Brain pericyte (primary cell): ENCODE data around the gene RNU6-8.

Source experiments
- DNase-seq: peaks from one replicate; pipeline ENCODE4 v3.0.0-alpha.2; 2012; ENCODE audit warnings: low read depth, low spot score

RNU6-8 gene

DNA sequence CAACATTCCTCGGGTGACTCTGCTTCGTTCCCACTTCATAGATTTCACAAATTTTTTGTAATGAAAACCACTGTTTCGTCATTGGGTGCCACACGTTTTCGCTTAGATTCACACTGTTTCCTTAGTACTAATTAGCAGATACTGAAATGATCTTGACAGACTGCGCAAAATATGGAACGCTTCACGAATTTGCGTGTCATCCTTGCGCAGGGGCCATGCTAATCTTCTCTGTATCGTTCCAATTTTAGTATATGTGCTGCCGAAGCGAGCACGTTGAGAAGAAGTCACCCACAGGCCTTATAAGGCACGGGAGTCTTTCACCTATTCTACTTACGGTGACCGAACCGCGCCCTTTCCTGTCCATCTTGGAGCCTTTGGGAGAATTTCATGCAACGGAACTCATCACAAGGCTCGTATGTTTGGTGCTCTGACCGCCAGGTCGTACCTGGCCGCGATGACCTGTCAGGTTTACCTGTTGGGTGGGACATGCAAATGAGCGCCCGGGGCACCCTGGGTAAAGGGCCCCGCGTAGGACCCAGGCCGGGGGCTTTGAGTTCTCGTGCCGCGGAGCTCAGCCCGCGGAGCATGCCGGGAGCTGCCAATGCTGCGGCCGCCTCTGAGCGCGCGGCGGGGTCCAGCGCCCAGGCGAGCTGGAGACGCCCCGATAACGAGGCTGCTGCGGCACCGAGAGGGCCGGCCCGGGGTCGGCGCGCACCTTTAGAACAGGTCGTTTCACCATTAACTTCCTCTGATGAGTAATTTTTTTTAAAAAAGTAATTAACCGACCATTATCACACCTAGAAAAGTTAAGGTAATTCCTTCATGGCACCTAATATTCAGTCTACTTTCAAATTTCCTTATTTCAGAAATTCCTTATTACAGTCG, at the start of gene RNU6-8:
TSS of gene RNU6-8 (minus strand) at position 272 of the 885 bp plus-strand sequence.
- DNase-seq: peak; percentile 60

DNA sequence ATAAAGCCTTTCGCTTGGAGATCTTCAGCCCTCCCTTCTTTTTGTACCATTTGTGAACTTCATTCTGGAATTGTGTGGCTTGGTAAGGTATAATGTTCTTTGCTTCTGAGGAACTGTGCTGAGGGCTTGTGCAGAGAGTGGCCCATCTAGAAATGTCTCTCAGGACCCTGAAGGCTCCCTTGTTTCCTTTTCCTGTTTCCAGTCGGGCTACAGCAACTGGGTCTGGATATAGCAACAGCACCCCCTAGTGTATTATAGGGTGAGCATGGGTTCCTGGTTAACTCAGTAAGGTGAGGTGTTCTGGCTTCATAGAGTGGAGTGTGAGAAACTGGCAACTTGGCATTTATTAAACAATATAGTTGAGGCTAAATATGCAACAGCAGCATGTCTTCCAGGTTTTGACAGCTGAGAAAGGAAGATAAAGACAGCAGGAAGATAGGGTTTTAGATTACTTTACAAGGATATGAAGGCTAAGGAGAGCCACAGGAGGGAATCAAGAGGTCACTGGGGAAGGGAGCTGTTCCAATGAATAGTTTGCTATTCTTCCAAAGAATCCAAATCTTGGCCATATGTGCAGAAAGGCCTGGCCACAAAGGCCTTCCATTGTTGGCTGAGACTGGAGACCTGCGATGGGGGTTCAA, 49.1 kb upstream of the RNU6-8 start:
- peak; percentile 44 for DNase-seq

DNA sequence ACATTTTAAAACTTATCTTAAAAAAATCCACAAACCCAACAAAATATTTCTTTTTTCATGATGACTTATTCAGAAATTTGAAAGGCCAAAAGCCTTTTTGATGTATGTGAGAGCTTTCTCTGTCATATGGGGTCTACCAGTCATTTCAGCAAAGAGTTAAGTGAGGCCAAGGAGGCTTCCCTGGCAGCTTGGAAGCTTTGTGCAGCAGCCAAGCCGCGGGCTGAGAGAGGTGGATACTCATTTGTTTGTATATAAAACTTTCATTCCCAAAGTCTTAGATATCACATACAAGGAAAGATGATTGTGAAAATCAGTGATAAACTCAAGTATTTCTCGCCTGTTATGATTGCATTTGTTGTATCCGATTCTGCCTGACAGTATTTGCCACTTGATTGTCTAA, 48.5 kb upstream of the RNU6-8 start:
- DNase-seq: no peak

DNA sequence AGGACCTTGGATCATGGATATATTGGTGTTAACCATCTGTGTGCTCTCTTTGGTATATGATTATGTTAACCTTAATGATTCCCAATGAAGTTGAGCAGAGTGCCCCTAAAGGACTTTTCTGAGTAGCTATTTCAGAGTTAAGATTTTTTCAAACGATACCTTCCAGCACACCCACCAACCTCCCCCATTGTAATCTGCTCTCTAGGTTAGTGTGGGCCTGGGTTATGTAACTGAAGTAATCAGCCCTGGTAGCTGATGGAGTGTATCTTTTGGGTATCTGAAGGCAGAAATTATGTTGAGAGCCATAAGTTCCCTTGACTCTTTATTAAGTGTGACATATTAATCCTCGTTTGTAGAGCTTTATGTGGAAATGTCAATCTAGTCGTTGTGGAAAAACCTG, 47.6 kb upstream of the RNU6-8 start:
- no peak for DNase-seq

DNA sequence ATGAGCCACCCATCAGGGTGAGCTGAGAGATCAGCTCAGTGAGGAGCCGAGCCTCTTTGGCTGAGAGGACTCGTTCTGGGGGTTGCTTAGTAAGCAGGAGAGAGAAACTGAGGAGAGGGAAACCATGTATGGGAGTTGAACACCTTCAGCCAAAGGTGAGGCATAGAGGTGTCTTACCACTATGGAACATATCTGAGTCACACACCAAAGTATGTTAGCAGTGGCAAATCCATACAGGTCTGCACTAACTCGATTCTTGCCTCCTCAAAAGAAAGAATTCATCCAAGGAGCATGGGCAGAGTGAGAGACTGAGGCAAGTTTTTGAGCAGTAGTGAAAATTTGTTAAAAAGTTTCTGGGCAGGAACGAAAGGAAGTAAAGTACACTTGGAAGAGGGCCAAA, 46.7 kb upstream of the RNU6-8 start:
- DNase-seq: no peak

DNA sequence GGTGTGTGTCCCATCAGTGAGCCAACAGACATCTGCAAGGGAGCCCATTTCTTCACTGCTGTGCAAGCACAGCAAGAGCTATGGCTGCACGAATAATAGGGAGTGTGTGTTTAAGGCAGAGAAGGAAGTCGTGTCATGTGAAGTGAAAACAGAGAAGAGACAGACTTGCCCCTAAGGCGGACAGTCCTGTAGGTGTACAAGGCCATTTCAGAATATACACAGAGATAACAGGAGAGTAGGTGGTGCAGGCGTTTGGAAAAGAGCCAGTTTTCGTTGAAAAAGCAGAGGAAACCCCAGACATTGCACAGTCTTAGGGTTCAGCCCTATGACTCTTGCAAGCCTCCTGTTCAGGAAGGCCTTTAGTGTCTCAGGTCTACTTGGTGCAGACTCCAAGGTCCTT, 46.3 kb upstream of the RNU6-8 start:
- no peak for DNase-seq

DNA sequence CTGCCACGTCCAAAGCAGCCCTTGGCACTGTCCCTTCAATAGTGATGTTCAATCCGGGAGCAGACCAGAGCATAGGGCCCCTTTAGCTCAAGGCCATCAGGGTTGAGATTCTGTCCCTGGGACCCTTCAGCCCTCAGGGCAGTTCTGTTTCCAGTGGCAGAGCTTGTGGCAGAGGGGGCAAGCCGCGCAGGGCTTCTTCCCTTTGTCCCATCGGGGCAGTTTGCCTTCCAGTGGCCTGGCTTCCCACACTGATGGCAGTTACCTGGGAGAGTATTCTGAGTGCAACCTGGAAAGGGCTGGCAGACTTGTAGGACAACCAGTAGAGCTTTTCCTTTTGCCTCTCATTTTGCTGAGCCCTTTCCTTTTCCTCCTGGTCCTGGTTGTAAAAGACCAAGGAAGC, 43.7 kb upstream of the RNU6-8 start:
- DNase-seq: no peak

DNA sequence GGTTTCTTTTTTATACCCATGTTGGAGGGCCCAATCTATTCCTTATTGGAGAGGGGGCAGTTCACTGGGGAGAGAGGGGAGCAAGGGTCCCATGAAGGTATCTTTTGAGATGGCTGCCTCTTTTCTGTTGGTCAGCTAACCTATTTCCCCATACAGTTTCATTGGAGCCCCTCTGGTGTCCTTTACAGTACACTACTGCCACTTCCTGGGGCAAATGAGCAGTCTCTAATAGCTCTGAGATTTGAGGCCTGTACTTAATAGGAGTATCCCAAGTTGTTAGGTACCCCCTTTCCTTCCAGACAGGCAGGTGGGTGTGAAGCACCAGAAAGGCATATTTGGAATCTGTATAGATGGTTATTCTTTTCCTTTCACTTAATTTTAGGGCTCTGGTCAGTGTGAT, 41.3 kb upstream of the RNU6-8 start:
- no peak for DNase-seq

DNA sequence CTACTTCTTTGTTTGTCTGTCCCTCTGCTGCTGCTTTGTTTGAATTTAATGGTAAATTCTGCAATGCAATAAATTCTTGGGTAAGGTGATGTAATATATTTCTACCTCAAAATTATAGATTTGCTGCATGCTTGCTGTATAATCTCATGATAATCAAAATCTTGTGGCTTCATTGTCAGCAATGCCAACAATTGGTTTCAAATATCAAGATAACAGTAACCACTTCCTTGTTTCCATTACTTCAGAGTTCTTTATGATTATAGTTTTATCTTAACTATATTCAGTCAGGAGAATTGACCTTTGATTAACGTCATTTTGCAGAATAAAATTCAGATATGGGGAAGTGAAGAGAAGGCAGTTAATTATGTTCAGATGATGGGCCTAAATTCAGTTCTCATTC, 30.2 kb upstream of the RNU6-8 start:
- DNase-seq: no peak

DNA sequence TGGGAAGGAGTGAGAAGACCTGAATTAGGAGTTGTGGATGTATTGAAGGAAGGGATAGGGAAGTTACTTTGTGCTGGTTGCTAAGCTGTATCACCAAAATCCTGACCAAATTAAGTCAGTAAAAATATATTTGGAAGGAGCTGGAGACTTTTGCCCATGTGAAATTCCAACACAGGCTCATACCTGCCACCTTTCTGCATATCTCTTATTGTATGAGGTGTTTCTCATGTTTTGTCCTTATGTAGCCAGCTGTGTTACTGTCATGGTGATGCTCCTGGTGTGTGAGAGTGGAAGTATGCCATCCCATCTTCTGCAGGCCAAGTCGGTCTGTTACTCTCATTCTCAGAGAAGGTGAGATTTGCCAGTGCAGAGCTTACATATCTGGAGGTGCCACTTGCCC, 29.4 kb upstream of the RNU6-8 start:
- no peak for DNase-seq

DNA sequence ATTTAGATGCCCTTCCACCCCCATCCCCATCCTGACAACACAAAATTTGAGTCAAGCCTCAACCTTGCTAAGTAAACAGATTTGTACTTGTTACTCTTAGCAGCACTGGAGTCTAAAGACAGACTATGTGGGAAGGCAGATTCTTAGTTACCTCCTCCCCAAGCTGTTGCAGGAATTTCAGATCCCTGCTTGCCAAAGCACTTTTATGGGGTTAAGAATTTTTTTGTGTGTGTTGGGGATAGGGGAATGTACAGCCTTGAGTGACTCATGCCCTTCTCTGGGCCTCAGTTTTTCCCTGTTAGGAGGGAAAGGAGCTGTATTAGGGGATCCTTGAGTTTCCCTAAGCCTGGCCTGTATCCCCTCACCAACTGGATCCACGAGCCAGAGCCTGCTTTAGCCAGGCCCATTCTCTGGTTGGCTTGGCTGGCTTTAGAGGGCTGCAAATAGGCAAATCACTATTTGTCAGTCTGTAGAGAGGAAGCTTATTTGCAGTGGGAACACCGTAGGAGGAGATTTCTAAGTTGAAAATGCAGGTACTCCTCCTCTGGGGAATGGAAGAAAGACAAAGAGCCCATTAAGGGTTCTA, 27.7 kb upstream of the RNU6-8 start:
- DNase-seq: no peak

DNA sequence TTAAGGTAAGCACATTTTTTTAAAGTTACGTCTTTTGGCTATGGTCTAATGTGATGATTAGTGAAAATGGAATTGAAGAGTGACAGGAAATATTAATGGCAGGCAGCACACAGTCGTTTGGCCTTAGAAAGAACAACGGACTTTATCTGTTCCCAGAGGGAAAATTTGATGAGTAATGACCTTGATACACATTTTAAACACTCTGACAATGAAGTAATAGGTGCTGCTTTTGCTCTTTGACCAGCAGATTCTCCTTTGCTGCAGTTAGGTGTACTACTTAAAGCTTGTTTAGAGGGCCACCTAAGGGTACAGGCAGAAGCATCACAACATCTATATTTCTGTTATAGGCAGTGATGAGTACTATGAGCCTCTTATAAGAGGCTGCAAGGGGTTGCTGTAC, 27.1 kb upstream of the RNU6-8 start:
- DNase-seq: no peak

DNA sequence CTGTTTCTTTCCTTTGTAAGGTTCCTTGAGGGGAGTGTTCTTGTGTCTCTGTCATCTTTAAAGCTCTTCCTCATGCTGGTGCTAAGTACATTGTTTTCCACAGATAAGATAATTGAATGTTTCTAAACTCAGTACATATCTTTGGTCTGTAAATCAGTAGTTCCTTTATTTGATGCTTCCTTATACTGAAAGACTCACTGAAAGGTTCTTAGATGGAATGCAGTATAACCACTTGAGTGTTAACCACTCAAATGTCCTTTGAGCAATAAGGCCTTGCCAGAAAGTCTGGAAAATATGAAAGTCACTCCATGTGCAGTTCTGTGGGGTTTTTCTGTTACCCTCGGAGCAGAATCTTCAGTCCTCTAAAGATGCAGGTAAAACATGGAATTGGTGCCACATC, 23.0 kb upstream of the RNU6-8 start:
- DNase-seq: no peak

DNA sequence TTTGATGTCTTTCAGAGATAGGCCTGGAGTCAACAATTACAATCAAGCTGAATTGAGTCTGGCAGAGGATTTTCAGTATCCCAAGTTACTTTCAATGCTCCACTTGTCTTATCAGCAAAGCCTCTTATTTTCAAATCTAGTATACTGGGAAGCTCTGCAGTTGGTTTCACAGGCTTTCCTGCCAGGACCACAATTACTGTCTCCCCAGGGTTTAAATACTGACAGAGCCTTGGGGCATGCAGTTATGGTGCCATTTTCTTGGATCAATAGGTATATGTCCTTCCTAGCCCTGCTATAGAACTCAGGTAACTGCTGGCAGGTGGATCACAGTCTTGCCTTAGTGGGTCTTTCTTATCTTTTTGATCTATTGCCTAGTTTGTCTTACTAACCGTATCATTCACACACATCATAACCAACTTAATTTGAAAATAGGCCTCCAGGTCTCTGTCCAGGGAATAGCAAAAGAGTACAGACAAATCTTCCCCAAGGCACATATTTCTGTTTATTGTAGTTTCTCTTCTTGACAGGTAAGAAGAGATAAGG, 22.4 kb upstream of the RNU6-8 start:
- no peak for DNase-seq

DNA sequence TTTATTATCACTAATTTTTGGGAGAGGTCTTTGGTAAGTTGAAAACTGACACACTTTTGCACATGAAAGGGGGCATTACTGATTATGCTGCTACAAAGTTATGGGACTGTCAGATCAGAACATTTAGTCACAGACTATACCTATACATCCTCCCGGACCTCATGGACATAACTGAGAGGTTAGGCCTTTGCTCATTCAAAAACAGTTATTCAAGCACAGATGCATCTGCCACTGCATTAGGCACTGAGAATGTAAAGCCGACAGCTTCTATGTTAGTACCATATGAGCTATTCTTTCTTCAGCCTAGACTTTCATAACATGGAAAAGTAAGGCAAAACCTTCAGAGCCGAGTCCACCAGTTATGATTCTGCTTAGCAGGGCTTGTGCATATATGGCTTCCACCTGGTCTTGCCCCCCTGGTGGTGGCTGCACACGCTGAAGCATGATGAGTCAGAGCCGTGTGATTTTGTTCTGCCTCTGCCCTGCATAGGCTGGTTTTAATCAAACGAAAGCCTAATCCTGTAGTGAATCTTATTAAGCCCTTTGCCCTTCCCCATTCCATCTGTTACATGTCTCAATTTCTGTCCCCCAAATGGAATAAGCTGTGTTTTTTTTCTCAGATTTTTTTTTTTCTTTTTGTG, 21.8 kb upstream of the RNU6-8 start:
- peak; percentile 77 for DNase-seq

DNA sequence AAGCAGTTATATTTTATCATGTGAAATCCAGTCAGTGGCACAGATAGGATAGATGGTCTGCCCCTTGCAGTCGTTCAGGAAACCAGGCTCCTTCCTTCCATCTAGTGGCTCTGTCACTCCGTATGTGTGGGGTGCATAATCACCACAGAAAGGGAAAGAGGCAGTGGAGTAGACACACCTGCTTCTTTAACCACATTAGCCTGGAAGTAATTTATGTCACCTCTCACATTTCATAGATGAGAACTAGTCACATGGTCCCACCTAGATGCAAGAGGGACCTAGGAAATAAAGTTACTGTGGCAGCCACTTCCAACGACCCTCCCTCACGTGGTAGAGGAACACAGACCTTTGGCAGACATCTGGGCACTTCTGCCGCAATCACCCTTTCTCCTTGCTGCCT, 14.2 kb upstream of the RNU6-8 start:
- no peak for DNase-seq

DNA sequence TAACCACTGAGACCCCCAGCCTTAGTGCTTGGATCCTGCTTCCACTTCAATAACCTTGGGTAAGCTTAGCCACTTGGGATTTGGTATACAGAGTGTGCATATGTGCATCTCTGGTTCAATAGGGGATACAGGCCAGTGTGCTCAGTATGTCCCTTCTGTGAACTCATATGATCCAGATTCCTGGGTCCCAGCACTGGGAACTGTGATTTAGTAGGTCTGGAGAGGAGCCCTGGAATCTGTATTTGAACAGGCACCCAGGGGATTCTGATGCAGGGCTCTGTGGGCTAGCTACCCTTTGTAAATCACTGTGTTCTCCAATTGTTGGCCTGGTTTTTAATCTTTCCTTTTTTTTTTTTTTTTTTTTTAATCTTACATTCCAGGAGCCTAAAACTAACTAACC, 9.8 kb upstream of the RNU6-8 start:
- DNase-seq: no peak

DNA sequence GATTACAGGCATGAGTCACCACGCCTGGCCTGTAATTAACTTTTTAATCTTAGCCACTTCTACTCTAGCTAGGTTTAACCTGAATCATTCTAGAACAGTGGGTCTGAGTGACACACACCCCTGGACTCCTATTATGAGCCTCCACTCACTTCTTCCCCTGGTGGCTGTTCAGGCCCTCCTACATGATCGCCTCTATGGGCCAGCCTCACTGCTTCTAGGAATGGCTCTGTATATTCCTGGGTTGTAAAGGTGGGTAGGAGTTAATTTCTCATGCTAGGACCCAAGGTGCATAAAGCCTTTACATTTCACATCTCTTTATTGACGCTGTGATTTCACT, 8.0 kb upstream of the RNU6-8 start:
- no peak for DNase-seq

DNA sequence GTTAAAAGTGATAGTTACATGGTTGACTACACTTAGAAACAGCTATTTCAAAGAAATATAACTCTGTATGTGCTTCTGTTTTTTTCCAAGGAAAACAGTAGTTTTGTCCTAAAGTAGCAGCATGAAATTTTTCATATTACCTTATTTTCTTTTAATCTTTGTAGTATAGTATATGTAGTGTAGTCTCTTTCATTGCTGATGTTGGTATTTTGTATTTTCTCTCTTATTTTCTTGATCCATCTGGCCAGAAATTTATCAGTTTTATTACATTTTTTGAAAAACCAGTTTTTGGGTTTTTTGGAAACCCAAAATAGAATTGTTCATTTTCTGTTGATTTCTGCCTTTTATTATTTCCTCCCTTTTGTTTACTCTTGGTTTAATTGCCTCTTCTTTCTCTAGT, 6.4 kb upstream of the RNU6-8 start:
- no peak for DNase-seq

DNA sequence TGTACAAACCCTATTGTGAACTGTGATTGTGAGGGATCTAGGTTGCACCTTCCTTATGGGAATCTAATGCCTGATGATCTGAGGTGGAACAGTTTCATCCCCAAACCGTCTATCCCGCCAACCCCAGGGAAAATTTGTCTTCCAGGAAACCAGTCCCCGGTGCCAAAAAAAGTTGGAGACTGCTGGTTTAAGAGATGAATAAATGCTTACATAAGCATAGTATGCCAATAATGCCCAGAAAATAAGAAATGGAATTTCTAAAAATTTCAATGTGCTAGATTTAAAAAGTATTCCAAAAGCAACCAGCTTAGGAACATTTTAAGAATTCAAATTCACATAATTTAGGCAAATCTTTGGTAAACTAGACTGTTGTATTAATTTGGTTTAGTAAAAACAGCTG, 5.4 kb upstream of the RNU6-8 start:
- no peak for DNase-seq

DNA sequence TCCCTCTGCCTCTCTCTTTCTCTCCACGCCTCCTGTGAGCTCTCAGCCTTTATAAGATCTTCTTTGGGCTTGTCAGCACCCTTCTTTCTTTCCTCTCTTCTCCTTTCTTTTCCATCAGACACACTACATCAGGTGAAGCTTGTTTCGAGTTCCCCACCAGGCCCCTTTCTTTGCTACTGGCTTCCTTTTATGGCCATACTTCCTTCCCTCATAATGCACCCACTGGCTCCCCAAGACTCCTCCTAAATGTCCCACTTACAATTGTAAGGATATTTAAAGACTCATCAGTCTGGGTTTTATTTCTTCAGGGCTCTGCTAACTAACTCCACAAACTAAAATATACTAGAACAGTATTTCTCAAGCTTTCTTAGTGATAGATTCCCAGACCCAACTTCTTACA, 3.5 kb upstream of the RNU6-8 start:
- DNase-seq: no peak

DNA sequence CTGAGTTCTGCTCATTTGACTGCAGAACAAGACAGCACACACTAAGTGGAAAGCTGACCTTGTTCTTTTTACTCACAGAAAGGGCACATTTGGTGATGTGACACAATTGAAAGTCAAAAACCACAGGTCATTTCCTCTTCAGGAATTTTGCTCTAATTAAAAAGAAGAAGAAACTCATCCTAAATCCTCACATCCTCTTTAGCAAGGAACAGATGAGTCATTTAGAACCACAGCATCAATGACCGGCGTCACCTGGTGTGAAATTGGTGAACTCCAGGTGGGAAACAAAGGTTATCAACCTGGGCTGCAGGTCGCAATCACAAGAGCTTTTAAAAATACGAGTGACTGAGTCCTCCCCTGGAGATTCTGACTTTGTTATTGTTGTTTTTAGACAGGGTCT, 2.9 kb upstream of the RNU6-8 start:
- DNase-seq: no peak
